Ascending aorta (tissue), 2 donors: Measurements from ENCODE around the gene PDE3A. TPM values are rescaled to one million over a fixed set of nuclear protein-coding genes. Genes with fewer than 3 reads are reported as not detected.

Source experiments
- DNase-seq, 2 donors: peaks; one replicate each; pipeline ENCODE4 v3.0.0-alpha.2; 2019; ENCODE audit warnings: low spot score in 2 of 2
- H3K27ac ChIP-seq, 2 donors: fragments of 200-600 bp; sonication (generic); one replicate each; pipeline ENCODE4 v1.5.1; 2016 to 2017; ENCODE audit warnings: mild to moderate bottlenecking in 1 of 2
- H3K27me3 ChIP-seq: fragments of 200-600 bp; sonication (generic); one replicate; pipeline ENCODE4 v1.5.1; 2017
- H3K36me3 ChIP-seq, 2 donors: fragments of 200-600 bp; sonication (generic); one replicate each; pipeline ENCODE4 v1.5.1; 2016
- H3K4me1 ChIP-seq, 2 donors: fragments of 200-600 bp; sonication (generic); one replicate each; pipeline ENCODE4 v1.5.1; 2016 to 2017; ENCODE audit warnings: mild to moderate bottlenecking in 1 of 2
- H3K4me3 ChIP-seq, 2 donors: fragments of 200-600 bp; sonication (generic); one replicate each; pipeline ENCODE4 v1.5.1; 2016 to 2017; ENCODE audit warnings: mild to moderate bottlenecking in 1 of 2
- H3K9me3 ChIP-seq, 2 donors: fragments of 200-600 bp; sonication (generic); one replicate each; pipeline ENCODE4 v1.5.1; 2016
- intact Hi-C: fragments of 100-400 bp; cut with DNase I; formaldehyde crosslinking; loops from one replicate; pipeline ENCODE4 v1.15.1; 2023
- total RNA-seq: library from RNA; depleted of rRNA; stranded (reverse); fragments of >200 nt; gene quantifications from one replicate; pipeline ENCODE4 v1.1.0, GENCODE V29; 2016
- TF ChIP-seq, protein P1 (sequence below), 3 experiments: fragments of 200-600 bp in 2 of 3; fragments of 450-650 bp in 1 of 3; sonication (generic) in 2 of 3; IDR thresholded peaks; one replicate each; pipeline ENCODE4 v1.5.1; 2016 to 2019; ENCODE audit warnings: antibody characterized with exemption in 3 of 3, mild to moderate bottlenecking in 1 of 3, moderate library complexity in 1 of 3

PDE3A gene
- total RNA-seq, 1 donor from 2014 or later: 33.7 TPM

DNA sequence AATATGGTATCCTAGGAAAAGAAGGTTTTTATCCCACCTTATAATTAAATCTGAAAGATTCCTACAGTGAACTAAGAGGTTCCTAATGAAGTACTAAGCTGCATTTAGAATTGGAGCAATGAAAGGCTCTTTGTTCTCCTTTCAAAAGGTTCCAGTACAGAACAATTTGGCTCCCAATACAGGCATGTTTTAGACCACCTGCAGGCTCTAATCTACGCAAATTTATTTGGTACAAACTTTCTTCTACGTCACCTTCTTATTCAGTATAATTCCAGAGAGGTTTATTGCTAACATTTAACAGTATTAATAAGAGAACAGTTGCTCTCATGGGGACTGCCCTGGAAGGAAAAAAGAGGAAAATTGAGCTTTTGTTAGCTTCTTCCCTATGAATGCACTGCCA lies 289.2 kb downstream of the PDE3A start:
- peaks cover 0 to 5% of the 10 kb centered on the region in 2 donors for H3K9me3 ChIP-seq
- H3K27me3 ChIP-seq: no peaks in the 10 kb centered on the region
- H3K27ac ChIP-seq: no peak overlapping the region
- DNase-seq: no peak
- H3K4me3 ChIP-seq: no peak overlapping the region
- H3K36me3 ChIP-seq: peaks cover 46 to 74% of the 10 kb centered on the region in 2 donors
- intact Hi-C loops: no loop called here
- no peaks in the 10 kb centered on the region for H3K4me1 ChIP-seq
- TF ChIP-seq, protein P1, sequence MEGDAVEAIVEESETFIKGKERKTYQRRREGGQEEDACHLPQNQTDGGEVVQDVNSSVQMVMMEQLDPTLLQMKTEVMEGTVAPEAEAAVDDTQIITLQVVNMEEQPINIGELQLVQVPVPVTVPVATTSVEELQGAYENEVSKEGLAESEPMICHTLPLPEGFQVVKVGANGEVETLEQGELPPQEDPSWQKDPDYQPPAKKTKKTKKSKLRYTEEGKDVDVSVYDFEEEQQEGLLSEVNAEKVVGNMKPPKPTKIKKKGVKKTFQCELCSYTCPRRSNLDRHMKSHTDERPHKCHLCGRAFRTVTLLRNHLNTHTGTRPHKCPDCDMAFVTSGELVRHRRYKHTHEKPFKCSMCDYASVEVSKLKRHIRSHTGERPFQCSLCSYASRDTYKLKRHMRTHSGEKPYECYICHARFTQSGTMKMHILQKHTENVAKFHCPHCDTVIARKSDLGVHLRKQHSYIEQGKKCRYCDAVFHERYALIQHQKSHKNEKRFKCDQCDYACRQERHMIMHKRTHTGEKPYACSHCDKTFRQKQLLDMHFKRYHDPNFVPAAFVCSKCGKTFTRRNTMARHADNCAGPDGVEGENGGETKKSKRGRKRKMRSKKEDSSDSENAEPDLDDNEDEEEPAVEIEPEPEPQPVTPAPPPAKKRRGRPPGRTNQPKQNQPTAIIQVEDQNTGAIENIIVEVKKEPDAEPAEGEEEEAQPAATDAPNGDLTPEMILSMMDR (IDR thresholded peaks at IDR 0.05): no peak

DNA sequence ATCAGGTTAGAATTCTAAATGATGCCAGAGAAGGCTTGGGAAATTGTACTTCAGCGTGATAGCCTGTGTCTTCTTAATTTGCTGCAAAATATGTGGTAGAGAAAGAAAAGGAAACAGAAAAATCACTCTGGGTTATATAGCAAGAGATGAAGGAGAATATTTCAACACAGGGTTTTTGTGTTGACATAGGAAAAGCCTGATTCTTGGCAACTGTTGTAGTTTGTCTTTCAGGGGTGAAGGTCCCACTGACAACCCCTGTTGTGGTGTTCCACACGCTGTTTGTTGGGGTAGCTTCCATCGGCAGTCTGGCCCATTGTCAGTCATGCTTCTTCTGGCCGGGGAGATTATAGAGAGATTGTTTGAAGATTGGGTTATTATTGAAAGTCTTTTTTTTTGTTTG lies 313.0 kb downstream of the PDE3A start:
- TF ChIP-seq, protein P1 (IDR thresholded peaks at IDR 0.05): no peak
- intact Hi-C loops: no loop called here
- no peak overlapping the region for H3K4me3 ChIP-seq
- peaks cover 14 to 46% of the 10 kb centered on the region in 2 donors for H3K36me3 ChIP-seq
- DNase-seq: no peak
- H3K9me3 ChIP-seq: peaks cover 0 to 16% of the 10 kb centered on the region in 2 donors
- no peak overlapping the region for H3K27ac ChIP-seq
- no peaks in the 10 kb centered on the region for H3K27me3 ChIP-seq
- no peaks in the 10 kb centered on the region for H3K4me1 ChIP-seq

DNA sequence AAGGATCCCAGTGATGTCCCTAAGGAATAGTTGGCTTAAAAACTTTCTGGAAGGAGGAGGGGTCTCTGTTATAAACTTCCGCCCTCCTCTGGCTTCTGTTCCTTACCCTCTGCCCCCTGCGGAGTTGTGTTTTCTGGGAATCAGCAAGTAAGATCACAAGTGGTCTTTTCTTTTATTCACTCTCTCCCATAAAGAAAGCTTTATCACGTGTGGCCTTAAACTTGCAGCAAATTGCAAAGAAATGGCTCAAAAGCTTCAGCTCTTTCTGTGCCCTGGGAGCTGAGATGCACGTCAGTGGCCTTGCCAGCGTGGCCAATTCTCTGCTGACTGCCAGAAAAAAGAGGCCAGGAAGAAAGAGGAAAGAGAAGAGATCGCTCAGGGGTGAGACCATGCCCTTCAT lies 326.9 kb downstream of the PDE3A start, which contains the start of gene SLCO1C1:
Gene SLCO1C1 (plus strand): TSS at position 101 of the 400 bp plus-strand sequence. CDS start 4,245 bp downstream, outside the sequence.
- H3K36me3 ChIP-seq: no peaks in the 10 kb centered on the region
- intact Hi-C loops: no loop called here
- no peaks in the 10 kb centered on the region for H3K27me3 ChIP-seq
- H3K9me3 ChIP-seq: no peaks in the 10 kb centered on the region
- no peak for DNase-seq
- peaks cover 0 to 13% of the 10 kb centered on the region in 2 donors for H3K4me1 ChIP-seq
- H3K4me3 ChIP-seq: peak within 1 kb of the TSS in 1 of 2 donors; percentile 25
- TF ChIP-seq, protein P1 (IDR thresholded peaks at IDR 0.05): no peak
- no peak within 1 kb of the TSS for H3K27ac ChIP-seq

DNA sequence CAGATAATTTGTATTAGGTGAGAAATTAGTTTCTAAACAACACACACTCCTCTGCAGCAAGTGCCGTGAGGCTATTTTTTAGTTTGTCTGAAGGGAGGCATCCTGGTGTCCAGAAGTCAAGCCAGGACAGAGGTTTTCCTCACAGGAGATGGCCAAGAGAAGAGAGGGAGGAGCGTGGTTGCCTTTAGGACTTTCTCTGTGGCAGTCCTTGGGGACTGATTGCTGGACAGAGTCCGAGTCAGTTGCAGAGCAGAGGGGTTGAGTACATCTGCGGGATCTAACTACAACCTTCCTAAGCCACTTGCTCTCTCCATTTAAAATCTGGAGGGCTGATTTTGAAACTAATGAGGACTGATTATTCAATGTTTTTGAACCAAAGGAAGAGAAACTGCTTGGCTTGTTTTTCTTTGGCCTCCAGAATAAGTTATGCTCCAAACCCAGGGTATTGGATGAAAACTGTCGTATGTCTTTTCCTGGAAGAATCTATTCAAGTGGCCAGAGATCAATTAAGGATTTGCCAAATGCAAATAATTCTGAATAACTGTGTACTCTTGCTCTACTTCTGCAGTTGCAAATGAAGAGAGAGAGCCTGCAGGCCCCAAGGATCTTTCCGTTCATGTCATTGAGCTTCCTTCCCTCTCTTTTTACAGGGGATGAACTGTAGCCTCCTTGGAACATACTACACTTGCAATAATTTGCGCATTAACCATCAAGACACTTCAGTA lies 328.0 kb downstream of the PDE3A start:
- intact Hi-C loops: no loop called here
- Histone ChIP-seq H3K27me3 (no peaks in the 10 kb centered on the region), H3K9me3 (no peaks in the 10 kb centered on the region), H3K36me3 (no peaks in the 10 kb centered on the region), H3K4me3 (no peak overlapping the region), H3K4me1 (peaks cover 0 to 13% of the 10 kb centered on the region in 2 donors), H3K27ac (no peak overlapping the region)
- TF ChIP-seq, protein P1 (IDR thresholded peaks at IDR 0.05): no peak
- no peak for DNase-seq

DNA sequence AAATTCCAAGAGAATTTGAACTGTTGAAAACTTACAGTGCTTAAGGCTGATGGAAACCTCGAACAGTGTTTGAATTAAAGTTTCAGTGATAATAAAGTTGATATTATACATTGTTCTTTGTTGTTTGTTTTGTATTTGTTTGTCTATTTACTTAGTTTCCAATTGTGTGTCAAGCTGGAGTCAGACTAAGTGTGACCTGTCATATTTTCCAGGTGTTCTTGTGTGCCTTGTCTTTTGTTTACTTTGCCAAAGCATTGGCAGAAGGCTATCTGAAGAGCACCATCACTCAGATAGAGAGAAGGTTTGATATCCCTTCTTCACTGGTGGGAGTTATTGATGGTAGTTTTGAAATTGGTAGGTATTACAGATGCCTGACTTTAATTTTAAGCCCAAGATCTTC lies 332.8 kb downstream of the PDE3A start:
- H3K4me3 ChIP-seq: no peak overlapping the region
- intact Hi-C loops: no loop called here
- no peaks in the 10 kb centered on the region for H3K36me3 ChIP-seq
- no peaks in the 10 kb centered on the region for H3K9me3 ChIP-seq
- no peak for DNase-seq
- no peak overlapping the region for H3K27ac ChIP-seq
- no peaks in the 10 kb centered on the region for H3K27me3 ChIP-seq
- TF ChIP-seq, protein P1 (IDR thresholded peaks at IDR 0.05): no peak
- peaks cover 0 to 4% of the 10 kb centered on the region in 2 donors for H3K4me1 ChIP-seq
